ENCODE results near the gene SCEL. TPM values are rescaled to one million over a fixed set of nuclear protein-coding genes. Genes with fewer than 3 reads are reported as not detected.

SCEL gene
- total RNA-seq, 1 donor from 2014 or later: not detected

DNA sequence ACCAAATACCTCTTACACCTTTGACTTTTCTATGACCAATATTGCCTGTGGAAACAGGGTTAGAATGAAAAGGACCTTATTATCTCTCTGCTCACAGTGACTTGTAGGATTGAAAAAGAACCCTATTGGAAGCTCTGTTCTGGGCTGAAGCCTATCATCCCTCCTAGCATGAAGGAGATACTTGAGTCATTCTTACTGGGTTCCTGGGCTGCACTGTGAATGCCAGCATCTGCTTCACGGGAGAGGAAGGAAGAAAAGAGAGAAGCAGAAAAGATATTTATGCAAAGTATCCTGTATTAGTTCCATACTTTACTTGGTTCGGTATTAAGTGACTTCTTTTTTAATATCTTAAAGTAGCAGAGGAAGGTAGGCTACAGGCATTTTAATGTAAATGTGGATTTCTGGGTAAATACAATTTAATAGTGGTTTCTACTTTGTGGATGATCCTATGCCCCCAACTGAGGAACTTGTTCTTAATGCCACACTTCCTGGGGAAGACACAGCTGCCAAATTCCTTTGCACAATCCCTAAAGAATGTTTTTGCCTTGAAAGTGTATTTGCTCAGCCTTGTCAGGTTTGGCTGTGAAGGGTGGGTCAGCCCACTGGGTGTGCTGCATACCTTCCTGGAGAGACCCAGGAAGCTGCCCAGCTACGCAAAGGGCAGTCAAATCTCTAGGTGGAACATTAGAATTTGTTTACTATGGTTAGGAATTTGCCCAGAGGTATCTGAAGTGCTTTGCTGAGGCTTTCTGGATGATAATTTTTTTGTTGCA, 13.7 kb upstream of the SCEL start:
- DNase-seq (ENCODE audit: low spot score): peak; percentile 62

DNA sequence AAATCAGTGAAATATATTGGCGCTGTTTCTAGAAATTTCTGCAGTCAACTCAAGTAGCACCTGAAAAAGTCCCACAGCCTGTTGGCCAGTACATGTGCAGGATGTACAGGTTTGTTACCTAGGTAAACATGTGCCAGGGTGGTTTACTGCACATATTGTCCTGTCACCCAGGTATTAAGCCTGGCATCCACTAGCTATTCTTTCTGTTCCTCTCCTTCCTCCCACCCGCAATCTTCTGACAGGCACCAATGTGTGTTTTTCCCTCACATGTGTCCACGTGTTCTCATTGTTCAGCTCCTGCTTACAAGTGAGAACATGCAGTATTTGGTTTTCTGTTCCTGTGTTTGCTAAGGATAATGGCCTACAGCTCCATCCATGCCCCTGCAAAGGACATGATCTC, 13.1 kb upstream of the SCEL start:
- no peak for DNase-seq (ENCODE audit: low spot score)

DNA sequence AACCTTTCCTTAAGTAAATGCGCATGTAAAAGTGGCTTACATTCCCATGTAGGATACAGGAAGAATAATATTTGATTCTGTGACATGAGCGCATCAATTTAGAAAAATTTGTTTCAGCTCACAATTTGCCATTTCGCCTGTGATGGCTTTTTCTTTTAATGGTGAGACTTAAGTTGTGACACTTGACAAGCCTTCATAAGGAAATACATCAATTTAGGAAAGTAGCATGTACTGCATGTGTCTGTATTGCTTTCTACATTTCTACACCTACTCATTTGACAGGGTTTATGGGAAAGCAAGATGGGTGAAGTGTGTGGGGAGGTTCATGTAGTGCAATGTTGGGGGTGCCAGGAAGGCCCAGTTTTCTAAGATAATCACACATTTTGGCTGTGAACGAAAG, 12.1 kb upstream of the SCEL start:
- no peak for DNase-seq (ENCODE audit: low spot score)

DNA sequence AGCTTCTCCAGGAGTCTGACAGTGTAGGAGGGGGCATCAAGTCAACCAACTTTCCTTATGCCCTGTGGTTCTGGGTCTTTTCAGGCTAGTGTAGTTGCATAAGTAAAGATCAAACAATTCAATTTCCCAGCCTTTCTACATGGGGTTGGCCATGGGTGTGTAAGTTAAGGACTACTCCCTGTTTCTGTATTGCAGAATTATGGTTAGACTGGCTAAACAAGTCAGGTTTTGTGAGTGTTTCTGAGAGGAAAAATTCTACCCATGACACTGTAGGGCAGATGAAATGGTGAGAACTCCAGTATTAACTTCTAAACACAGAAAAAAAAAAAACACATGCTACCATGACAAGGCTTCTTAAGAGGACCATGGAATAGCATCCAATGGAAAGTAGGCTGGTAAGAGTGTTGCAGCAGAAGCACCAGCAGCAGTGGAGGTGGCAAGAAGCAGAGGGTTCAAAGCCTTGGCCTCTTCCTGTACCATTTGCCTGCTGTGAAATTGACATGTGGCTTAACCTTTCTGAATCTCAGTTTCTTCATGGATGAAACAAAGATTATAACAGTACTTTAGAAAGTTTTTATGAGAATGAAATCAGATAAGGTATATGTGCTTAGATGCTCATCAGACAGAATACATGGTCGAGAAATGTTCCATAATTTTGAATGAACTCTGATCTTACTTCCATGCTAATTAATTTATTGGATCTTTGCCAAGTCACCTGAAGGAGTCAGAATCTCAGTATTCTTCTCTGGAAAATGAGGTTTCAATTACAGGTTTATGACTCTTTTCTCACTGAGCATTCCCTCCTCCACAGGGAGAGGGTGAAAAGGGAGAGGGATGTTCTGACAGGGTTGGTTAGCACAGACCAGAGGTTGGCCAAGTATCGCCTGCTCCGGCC, 11.4 kb upstream of the SCEL start:
- no peak for DNase-seq (ENCODE audit: low spot score)

DNA sequence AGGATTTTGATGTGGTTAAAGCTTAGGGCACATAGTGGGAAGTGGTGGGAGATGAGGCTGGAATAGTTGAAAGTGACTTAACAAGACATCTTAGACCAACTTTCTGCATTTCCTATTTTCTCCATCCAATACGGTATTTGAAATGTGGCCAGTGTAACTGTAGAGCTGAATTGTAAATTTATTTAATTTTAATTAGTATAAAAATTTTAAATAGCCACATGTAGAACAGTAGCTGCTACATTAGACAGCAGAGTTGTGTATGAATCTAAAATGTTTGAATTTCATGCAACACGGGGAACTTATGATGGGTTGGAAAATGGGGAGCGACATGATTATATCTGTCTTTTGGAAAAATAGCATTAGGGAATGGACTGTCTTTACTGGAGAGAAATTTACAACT, 7.1 kb upstream of the SCEL start:
- DNase-seq (ENCODE audit: low spot score): no peak

DNA sequence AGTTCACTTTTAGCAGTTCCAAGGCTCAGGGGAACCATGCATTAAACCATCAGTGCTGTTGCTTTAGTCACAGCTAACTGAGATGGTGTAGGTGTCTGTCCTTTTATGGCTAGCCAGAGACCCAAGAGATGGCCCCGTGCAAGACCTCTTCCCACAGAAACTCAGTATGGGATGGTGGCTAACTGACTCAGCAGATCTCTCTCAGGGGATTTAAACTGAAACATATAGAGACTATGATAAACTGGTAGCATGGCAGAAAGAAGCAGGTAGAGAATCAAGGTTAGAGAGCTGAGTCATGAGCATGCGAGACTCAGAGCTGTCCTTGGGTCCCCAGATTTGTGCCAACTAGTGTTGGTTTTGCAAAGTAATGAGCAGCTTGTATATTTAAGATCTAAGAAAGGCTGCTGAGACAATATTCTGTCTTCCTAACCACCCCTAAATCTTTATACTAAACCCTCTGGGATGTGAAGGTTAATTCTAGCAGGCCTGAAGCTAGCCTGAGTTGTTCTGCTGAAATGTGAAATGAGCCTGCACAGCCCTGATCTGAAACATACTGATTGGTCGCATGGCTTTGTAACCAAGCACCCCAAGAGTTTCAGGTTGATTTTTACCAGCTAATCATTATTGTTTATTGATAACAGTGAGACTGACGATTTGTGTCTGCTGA, 6.5 kb upstream of the SCEL start:
- no peak for DNase-seq (ENCODE audit: low spot score)

DNA sequence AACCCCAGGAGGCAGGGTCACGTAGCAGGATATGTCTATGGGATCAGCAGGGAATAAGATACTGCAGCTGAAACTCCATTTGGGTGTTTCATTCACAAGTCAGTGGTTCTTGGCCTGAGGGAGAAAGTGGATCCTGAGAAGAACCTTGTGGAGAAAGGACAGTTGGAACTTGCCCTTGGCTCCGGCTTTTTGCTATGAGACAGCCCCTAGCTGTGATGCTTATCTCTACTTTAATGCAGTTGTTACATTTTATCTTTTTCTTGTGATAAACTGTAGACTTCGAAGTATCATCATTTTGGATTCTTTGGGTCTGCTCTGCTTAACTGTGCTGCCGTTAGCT, 6.0 kb upstream of the SCEL start:
- no peak for DNase-seq (ENCODE audit: low spot score)

DNA sequence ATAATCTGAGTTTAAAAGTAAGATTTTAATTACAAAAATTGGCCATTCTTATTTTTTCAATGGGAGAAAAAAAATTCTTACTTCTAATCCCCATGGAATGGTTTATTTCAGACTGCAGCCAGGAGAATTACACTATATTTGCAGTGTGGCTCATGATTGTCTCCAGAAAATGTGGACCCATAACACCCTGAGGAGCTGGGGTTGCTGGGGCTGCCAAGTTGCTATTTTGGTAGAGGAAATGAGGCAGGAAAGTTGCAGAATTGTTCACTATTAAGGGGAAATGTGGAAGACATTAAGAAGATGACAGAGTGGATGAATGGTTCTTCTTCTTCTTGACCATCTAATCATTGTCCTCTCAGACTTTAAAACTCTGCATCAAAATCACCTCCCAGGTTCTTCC, 4.6 kb upstream of the SCEL start:
- no peak for DNase-seq (ENCODE audit: low spot score)

DNA sequence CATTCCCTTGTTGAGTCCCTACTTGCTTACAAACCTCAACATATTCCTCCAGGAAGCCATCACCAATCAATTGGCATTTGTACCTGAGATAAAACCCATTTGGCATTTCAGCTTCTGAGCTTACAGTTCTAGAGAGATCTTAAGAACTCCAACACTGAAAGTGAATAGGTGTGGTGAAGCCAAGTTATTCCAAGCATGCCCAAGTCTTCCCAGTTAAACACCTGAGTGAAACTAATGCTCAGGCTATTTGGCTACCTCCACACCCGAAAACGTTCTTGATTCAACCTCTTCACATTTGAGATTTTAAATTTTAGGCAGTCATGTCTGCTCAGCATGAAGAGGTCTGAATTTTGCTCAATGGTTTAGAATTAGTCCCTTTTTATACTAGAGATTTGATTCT, 2.5 kb upstream of the SCEL start:
- DNase-seq (ENCODE audit: low spot score): no peak

DNA sequence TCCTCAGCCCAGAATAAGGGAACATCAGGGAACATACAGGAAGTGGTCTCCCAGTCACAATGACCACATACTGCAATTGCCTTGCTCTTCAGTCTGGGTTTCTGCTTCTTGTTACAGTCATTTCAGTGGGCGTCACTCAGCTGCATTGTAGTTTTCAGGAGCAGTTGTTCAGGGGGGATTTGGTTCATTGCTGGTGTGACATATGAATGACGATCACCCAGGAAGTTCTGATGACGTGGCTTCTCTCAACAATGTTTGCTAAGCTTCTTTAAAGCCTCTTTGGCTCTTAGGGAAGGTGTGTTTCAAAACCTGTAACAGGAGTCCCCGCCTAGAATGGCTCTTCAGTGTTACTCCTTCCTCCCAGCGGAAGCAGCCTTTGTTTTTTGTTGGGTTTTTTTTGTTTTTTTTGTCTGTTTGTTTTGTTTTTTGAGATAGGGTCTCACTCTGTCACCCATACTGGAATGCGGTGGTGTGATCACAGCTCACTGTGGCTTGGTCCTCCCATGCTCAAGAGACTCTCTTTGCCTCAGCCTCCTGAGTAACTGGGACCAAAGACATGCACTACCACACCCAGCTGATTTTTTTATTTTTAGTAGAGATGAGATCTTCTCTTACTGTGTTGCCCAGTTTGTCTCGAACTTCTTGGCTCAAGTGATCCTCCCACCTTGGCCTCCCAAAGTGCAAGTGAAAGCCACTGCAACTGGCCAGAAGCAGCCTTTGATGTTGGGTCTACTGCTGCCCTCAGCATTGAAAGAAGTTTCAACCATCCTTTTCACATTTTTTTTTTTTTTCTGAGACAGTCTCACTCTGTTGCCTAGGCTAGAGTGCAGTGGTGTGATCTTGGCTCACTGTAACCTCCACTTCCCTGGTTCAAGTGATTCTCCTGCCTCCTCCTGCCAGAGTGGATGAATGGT, 1.4 kb upstream of the SCEL start:
- no peak for DNase-seq (ENCODE audit: low spot score)

DNA sequence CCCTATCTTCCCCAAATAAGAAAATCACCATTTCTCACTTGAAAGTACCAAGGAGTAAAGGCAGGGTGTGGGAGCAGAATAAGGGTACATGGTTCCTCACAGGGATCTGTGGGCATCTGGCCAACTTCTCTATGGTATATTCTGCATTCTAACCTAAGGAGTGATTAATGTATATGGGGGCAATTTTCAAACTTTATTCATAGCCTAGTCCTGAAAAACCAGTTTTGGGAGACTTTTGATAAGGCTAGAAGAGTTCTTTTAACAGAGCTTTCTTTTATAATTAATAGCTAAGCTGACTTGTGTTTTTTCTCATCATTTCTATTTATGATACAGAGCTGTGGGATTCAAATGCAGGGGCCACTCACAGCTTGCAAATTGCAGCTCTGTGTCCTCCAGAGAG, 852 bp downstream of the SCEL start:
- DNase-seq (ENCODE audit: low spot score): no peak

DNA sequence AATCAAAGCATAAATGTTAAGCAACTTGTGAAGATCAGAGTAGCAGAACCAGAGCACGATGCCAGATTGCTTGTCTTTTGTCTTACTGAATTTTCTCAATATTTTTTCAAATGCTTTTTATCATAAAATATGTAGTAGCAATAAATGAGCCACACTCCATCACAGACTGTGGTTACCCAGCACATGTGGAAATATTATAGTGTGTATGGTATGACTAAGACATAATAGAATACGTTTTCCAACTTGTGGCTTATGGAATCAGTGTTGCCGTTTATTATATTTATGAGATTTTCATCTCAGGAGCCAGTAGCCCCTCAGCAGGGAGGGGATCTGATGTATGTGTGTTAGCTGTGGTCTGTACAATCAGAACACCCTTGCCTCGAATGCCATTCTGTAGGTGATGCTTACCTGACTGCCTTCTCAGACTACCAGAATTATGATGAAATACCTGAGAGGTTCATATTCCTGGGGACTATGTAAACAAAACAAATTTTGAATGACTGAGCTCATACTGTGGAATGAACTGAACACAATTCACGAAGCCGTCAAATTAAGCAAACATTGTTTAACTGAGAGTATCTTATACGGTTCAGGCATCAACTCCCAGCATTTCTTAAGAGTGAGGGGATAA, 1.9 kb downstream of the SCEL start:
- DNase-seq (ENCODE audit: low spot score): no peak

DNA sequence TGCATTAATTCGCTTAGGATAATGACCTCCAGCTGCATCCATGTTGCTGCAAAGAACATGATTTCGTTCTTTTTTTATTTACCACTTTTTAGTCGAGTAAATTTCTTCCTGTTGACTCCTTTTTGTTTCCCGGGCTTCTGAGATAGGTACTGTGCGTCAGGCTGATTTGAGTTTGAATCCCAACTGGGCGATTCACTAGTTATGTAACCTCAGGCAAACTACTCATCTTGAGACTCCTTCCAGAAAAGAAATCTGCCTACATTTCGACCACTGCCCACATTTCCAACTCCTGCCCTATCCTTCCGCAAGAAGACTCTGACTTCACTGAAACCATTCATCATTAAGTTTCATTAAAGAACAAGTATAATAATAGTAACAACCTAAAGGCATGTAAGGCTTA, 8.2 kb downstream of the SCEL start:
- no peak for DNase-seq (ENCODE audit: low spot score)

DNA sequence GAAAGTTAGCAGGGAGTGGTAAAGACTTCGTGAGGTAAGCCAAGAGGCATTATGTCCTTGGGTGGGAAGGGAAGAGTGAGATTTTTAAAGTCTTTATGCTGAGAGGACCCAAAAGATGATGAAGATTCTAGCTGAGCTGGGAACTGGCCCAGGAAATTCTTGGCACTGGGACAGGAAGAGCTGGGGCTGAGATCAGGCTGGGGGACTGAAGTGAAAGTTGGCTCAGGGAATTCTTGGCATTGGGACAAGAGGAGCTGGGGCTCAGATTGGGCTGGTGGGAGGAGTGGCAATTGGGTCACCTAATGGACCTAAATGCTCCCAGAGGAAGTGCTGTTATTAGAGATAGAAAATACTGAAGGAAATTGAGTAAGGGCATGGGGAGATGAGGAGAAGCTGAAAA, 8.8 kb downstream of the SCEL start:
- peak; percentile 54 for DNase-seq (ENCODE audit: low spot score)

DNA sequence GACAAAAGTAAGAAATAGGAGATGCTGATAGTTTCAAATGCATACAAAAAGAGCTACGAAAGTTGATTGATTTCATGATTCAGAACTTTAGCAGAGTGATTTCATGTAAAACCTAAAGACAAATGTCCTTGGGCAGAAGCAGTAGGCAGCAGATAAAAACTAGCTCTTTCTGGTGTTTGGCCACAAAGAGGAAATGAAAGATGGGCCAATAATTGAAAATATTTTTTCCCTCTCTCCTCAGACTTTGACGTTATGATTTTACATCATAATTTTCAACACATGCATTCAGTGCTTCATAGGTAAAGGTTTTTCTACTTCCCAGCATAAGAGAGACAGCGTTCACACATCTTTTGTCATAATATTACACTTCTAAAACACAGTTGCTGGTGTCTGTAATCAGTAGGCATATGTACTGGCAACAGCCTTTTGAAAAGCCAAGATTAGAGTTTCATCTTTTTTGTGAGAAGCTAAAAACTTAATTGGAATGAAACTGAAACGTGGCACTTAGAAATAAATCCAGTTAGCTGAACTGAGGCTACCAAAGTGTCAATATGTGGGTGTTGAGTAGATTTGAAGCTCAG, 9.3 kb downstream of the SCEL start:
- no peak for DNase-seq (ENCODE audit: low spot score)

DNA sequence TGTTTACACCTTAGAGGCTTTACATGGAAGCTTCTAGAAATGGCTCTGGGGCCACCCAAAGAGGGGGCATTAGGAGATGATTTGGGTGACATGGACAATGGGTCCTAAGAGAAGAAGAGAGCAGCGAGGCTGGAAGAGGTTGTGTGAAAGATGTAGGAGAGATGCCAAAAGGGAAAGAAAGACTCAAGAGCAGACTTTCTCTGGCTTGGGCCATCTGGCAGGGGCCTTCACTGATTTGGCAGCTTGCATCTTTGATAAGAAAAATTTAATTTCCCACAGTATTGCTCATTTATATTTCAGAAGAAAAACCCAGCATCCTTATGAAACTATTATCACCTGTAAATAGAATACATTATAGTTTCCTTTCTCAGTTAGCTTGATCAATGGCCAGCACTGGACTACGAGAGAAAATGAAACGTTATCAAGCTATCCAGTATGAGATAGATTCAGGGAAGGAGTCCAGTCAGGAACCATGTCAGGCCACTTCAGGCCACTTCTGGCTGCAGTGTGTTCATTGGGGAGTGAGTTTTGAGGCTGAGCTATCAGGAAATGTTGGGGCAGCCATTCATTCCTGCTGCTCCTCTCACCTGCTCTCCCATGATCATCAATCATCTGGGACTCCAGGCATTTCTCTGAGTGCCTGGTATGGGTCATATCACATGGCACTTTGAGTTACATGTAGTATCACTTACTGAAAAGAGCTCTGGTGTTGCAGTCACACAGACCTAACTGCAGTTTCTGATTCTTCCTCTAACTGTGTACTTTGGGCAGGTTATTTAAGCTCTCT, 10.3 kb downstream of the SCEL start:
- no peak for DNase-seq (ENCODE audit: low spot score)

DNA sequence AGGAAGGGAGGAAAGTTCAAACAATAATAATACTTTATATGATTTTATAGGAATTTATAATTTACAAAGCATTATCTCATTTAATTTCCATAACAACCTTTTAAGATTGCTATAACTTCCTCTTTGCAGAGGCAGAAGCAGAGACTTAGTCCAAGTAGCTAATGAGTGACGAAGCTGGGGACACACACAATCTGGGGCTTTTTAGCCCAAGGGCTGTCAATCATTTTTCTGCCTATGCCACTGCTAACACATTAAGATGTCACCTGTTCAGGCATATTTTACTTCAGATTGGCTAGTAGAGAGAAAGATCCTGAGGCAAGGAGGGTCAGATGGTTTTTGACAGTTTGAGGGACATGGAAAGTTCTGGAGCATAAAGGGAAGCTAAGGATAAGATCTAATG, 12.6 kb downstream of the SCEL start:
- DNase-seq (ENCODE audit: low spot score): no peak

DNA sequence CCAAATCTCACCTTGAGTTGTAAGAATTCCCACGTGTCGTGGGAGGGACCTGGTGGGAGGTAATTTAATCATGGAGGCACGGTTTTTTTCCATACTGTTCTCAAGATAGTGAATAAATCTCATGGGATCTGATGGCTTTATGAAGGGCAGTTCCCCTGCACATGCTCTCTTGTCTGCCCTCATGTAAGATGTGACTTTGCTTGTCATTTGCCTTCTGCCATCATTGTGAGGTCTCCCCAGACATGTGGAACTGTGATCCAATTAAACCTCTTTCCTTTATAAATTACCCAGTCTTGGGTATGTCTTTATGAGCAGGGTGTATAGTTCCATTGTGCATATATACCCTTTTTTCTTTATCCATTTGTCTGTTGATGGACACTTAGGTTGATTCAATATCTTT, 13.1 kb downstream of the SCEL start:
- no peak for DNase-seq (ENCODE audit: low spot score)

DNA sequence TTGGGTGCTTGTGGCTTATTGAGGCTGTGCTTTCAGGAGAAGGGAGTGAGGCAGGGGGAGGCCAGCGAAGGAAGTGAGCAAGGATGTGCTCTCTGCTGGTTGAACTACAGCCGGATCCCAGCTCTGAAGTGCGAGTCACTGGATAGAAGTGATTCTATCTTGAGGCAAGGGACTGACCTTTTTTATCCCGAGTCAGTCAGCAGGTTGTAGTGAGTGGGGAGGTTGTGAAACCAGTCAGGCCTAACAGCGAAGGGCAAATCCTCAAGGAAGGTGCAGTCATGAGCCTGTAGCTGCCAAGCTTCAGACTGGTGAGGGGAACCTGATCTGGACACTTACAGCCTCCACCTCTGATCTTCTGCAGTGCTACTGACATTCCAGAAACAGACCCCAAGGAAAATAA, 18.6 kb downstream of the SCEL start:
- DNase-seq (ENCODE audit: low spot score): no peak

DNA sequence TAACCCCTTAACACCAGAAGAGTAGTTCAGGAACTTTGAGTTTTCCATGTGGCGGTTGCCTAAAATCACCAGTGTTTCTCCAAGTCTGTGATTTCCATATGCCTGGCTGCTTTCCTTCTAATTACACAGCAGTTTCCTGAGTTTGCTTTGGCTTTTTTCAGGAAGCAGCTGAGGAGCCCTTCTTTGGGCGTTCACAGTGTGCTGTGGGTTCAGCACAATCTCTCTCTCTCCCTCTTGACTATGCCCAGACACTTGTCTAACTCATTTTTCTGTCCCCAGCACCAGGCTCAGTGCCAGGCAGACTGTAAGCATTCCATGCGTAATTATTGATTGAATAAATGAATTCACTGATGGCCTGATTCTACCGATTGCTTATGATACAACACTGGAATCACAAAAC, 19.7 kb downstream of the SCEL start:
- DNase-seq (ENCODE audit: low spot score): no peak

Data from ureter (tissue), 1 donor.